ENCODE results near the gene FBXL5.

The FBXL5 gene

GRCh38 chr4:15605537-15605936 is 49.6 kb downstream of the FBXL5 start:
- no peaks in the 10 kb centered on the region for H3K27me3 Mint-ChIP-seq
- no peak overlapping the region for H3K4me3 Mint-ChIP-seq
- no peaks in the 10 kb centered on the region for H3K4me1 Mint-ChIP-seq
- DNase-seq (ENCODE audit: low spot score in 2 of 2) (no peak), ATAC-seq (replicated peaks; ENCODE audit: extremely low read depth, poor library complexity, severe bottlenecking) (no peak)
- H3K36me3 Mint-ChIP-seq (ENCODE audit: insufficient read depth), result peaks cover 22% of the 10 kb centered on the region
- no peak overlapping the region for H3K27ac Mint-ChIP-seq (ENCODE audit: low read depth)
- no peaks in the 10 kb centered on the region for H3K9me3 Mint-ChIP-seq

DNA sequence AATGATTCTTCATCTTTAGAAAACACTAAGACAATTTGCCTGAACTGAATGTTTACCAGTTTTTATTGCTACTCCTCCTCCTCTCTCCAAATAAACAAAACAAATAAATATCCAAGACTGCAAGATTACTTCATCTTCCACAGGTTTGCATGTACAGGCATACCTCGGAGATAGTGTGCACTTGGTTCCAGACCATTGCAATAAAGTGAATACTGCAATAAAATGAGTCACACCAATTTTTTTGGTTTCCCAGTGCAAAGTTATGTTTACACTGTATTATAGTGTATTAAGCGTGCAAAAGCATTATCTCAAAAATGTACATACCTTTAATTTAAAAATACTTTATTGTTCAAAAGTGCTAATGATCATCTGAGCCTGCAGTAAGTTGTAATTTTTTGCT is 53.3 kb downstream of the FBXL5 start:
- Mint-ChIP-seq H3K9me3 (no peaks in the 10 kb centered on the region), H3K4me3 (no peak overlapping the region), H3K4me1 (no peaks in the 10 kb centered on the region), H3K27me3 (no peaks in the 10 kb centered on the region), H3K27ac (ENCODE audit: low read depth) (no peak overlapping the region), H3K36me3 (ENCODE audit: insufficient read depth) (peaks cover 18% of the 10 kb centered on the region)
- DNase-seq (ENCODE audit: low spot score in 2 of 2), result no peak
- no peak for ATAC-seq (replicated peaks; ENCODE audit: extremely low read depth, poor library complexity, severe bottlenecking)

GRCh38 chr4:15600176-15600575 is 55.0 kb downstream of the FBXL5 start:
- H3K27me3 Mint-ChIP-seq, result no peaks in the 10 kb centered on the region
- ATAC-seq (replicated peaks; ENCODE audit: extremely low read depth, poor library complexity, severe bottlenecking) (no peak), DNase-seq (ENCODE audit: low spot score in 2 of 2) (no peak)
- H3K4me1 Mint-ChIP-seq, result no peaks in the 10 kb centered on the region
- H3K4me3 Mint-ChIP-seq, result no peak overlapping the region
- no peaks in the 10 kb centered on the region for H3K9me3 Mint-ChIP-seq
- peaks cover 12% of the 10 kb centered on the region for H3K36me3 Mint-ChIP-seq (ENCODE audit: insufficient read depth)
- H3K27ac Mint-ChIP-seq (ENCODE audit: low read depth), result no peak overlapping the region

DNA sequence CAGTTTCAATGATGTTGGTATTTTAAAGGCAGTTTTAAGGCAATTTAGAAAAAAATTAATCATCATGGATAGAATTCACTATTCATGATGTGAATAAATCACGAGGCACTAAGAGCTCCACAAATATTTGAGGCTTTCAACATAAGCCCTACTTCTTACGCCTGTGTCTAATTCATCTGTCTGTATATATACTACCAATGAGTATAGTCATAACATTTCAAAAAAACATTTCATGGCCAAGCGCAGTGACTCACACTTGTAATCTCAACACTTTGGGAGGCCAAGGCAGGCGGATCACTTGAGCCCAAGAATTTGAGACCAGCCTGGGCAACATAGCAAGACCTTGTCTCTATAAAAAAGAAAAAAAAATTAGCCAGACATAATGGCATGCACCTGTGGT is 56.5 kb downstream of the FBXL5 start:
- DNase-seq (ENCODE audit: low spot score in 2 of 2) (no peak), ATAC-seq (replicated peaks; ENCODE audit: extremely low read depth, poor library complexity, severe bottlenecking) (no peak)
- H3K27me3 Mint-ChIP-seq, result no peaks in the 10 kb centered on the region
- peaks cover 8% of the 10 kb centered on the region for H3K36me3 Mint-ChIP-seq (ENCODE audit: insufficient read depth)
- H3K9me3 Mint-ChIP-seq, result no peaks in the 10 kb centered on the region
- no peak overlapping the region for H3K4me3 Mint-ChIP-seq
- H3K27ac Mint-ChIP-seq (ENCODE audit: low read depth), result no peak overlapping the region
- no peaks in the 10 kb centered on the region for H3K4me1 Mint-ChIP-seq

GRCh38 chr4:15592799-15593198 is 62.4 kb downstream of the FBXL5 start:
- H3K9me3 Mint-ChIP-seq, result no peaks in the 10 kb centered on the region

GRCh38 chr4:15587649-15588048 is 67.5 kb downstream of the FBXL5 start:
- DNase-seq (ENCODE audit: low spot score in 2 of 2) (no peak), ATAC-seq (replicated peaks; ENCODE audit: extremely low read depth, poor library complexity, severe bottlenecking) (no peak)
- Mint-ChIP-seq H3K27ac (ENCODE audit: low read depth) (no peak overlapping the region), H3K9me3 (no peaks in the 10 kb centered on the region), H3K36me3 (ENCODE audit: insufficient read depth) (peaks cover 2% of the 10 kb centered on the region), H3K4me1 (peaks cover 5% of the 10 kb centered on the region), H3K27me3 (no peaks in the 10 kb centered on the region), H3K4me3 (no peak overlapping the region)

More at GRCh38 chr4:15592799-15593198, 62.4 kb downstream of the FBXL5 start:
- no peak for DNase-seq (ENCODE audit: low spot score in 2 of 2)
- Mint-ChIP-seq H3K4me1 (no peaks in the 10 kb centered on the region), H3K4me3 (no peak overlapping the region), H3K36me3 (ENCODE audit: insufficient read depth) (peaks cover 2% of the 10 kb centered on the region), H3K27me3 (no peaks in the 10 kb centered on the region), H3K27ac (ENCODE audit: low read depth) (no peak overlapping the region)
- ATAC-seq (replicated peaks; ENCODE audit: extremely low read depth, poor library complexity, severe bottlenecking), result no peak

DNA sequence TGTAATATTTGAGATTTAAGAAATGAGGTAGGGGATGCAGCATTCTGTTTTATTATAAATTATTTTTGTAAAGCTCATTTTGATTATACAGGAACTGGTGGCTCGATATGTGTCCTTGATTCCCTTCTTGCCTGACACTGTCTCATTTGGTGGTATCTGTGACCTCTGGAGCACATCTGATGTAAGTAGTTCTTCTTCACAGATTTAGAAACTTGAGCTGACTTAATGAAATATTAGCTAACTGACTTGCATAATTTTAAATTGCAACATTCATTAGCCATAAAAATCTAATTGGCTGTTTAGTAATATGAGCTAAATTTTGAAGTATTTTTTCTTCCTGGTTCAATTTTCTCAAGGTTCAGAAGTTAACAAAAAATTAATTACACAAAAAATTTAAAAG is 69.1 kb downstream of the FBXL5 start:
- Mint-ChIP-seq H3K27ac (ENCODE audit: low read depth) (no peak overlapping the region), H3K36me3 (ENCODE audit: insufficient read depth) (peaks cover 4% of the 10 kb centered on the region), H3K4me3 (no peak overlapping the region), H3K27me3 (no peaks in the 10 kb centered on the region), H3K9me3 (no peaks in the 10 kb centered on the region), H3K4me1 (peaks cover 5% of the 10 kb centered on the region)
- DNase-seq (ENCODE audit: low spot score in 2 of 2), result no peak
- ATAC-seq (replicated peaks; ENCODE audit: extremely low read depth, poor library complexity, severe bottlenecking), result no peak

GRCh38 chr4:15585331-15585730 is 69.8 kb downstream of the FBXL5 start:
- peaks cover 5% of the 10 kb centered on the region for H3K4me1 Mint-ChIP-seq
- H3K27me3 Mint-ChIP-seq, result no peaks in the 10 kb centered on the region
- H3K4me3 Mint-ChIP-seq, result no peak overlapping the region
- DNase-seq (ENCODE audit: low spot score in 2 of 2) (no peak), ATAC-seq (replicated peaks; ENCODE audit: extremely low read depth, poor library complexity, severe bottlenecking) (no peak)
- H3K36me3 Mint-ChIP-seq (ENCODE audit: insufficient read depth), result peaks cover 4% of the 10 kb centered on the region
- H3K27ac Mint-ChIP-seq (ENCODE audit: low read depth), result no peak overlapping the region
- no peaks in the 10 kb centered on the region for H3K9me3 Mint-ChIP-seq

GRCh38 chr4:15584785-15585184 is 70.4 kb downstream of the FBXL5 start:
- no peaks in the 10 kb centered on the region for H3K27me3 Mint-ChIP-seq
- H3K36me3 Mint-ChIP-seq (ENCODE audit: insufficient read depth), result peaks cover 4% of the 10 kb centered on the region
- ATAC-seq (replicated peaks; ENCODE audit: extremely low read depth, poor library complexity, severe bottlenecking) (no peak), DNase-seq (ENCODE audit: low spot score in 2 of 2) (no peak)
- H3K4me3 Mint-ChIP-seq, result no peak overlapping the region
- H3K9me3 Mint-ChIP-seq, result no peaks in the 10 kb centered on the region
- H3K27ac Mint-ChIP-seq (ENCODE audit: low read depth), result no peak overlapping the region
- peaks cover 5% of the 10 kb centered on the region for H3K4me1 Mint-ChIP-seq

DNA sequence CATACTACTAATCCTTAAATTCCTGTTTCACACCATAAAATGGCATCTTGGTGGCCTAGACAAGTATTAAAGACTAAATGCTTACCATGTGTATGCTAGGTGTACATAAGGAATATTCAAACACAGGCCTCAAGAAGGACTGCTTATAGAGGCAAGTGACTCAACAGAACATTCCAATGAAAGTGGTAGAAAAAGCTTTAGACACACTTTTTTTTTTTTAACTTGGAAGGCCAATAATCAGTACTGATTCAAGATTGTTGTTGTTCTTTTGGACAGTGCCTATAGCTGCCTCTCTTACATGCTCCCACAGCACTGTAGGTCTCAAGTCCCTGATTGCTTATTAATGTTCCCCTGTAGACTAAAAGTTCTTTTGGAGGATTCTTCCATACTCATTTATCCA is 77.6 kb downstream of the FBXL5 start:
- no peak for ATAC-seq (replicated peaks; ENCODE audit: extremely low read depth, poor library complexity, severe bottlenecking)

GRCh38 chr4:15575966-15576365 is 79.2 kb downstream of the FBXL5 start:
- DNase-seq (ENCODE audit: low spot score in 2 of 2), result no peak
- no peaks in the 10 kb centered on the region for H3K4me1 Mint-ChIP-seq
- H3K27ac Mint-ChIP-seq (ENCODE audit: low read depth), result no peak overlapping the region
- no peaks in the 10 kb centered on the region for H3K27me3 Mint-ChIP-seq
- H3K4me3 Mint-ChIP-seq, result no peak overlapping the region
- ATAC-seq (replicated peaks; ENCODE audit: extremely low read depth, poor library complexity, severe bottlenecking), result no peak
- no peaks in the 10 kb centered on the region for H3K9me3 Mint-ChIP-seq
- peaks cover 2% of the 10 kb centered on the region for H3K36me3 Mint-ChIP-seq (ENCODE audit: insufficient read depth)

More for the DNA sequence above, 77.6 kb downstream of the FBXL5 start:
- no peak for DNase-seq (ENCODE audit: low spot score in 2 of 2)
- no peaks in the 10 kb centered on the region for H3K27me3 Mint-ChIP-seq
- no peak overlapping the region for H3K4me3 Mint-ChIP-seq
- H3K27ac Mint-ChIP-seq (ENCODE audit: low read depth), result no peak overlapping the region
- no peaks in the 10 kb centered on the region for H3K9me3 Mint-ChIP-seq
- no peaks in the 10 kb centered on the region for H3K4me1 Mint-ChIP-seq
- H3K36me3 Mint-ChIP-seq (ENCODE audit: insufficient read depth), result peaks cover 4% of the 10 kb centered on the region

DNA sequence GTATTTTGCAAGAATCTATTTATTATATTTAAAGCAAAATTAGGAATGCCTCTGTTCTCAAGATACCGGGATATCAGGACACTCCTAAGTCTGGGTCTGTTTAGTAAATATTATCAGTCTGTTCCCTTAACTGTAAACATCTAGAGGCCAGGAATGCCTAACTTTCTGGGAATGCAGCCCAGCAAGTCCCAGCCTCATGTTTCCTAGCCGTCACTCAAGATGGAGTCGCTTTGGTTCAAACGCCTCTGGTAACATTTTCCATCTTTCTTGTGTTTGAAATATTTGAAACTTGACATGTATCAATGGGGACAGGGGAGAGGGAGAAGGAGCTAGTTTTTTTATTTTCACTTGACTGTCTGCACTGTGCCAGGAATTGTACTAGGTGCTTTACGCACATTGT is 85.4 kb downstream of the FBXL5 start:
- H3K4me3 Mint-ChIP-seq, result no peak overlapping the region
- H3K36me3 Mint-ChIP-seq (ENCODE audit: insufficient read depth), result peaks cover 10% of the 10 kb centered on the region
- no peak overlapping the region for H3K27ac Mint-ChIP-seq (ENCODE audit: low read depth)
- no peaks in the 10 kb centered on the region for H3K9me3 Mint-ChIP-seq
- ATAC-seq (replicated peaks; ENCODE audit: extremely low read depth, poor library complexity, severe bottlenecking) (no peak), DNase-seq (ENCODE audit: low spot score in 2 of 2) (no peak)
- H3K27me3 Mint-ChIP-seq, result no peaks in the 10 kb centered on the region
- H3K4me1 Mint-ChIP-seq, result no peaks in the 10 kb centered on the region

DNA sequence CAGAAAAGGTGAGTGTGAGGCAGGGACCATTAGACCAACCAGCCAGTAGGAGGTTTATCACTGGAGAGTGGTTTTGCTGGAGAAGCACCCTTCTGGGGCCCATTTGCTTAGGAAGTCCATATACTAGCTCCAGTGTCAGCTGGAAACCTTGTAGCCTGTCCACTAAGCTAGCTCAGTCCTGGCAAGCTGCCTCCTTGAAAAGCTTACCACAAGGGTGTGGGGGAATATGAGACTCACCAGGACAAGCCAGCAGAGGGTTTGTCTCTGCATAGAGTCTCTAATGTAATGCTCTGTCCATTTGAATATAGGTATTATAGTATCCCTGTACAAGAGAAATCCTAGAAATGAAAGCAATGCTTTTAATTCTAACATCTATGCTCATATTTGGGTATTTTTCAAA is 86.3 kb downstream of the FBXL5 start:
- ATAC-seq (replicated peaks; ENCODE audit: extremely low read depth, poor library complexity, severe bottlenecking), result no peak
- no peaks in the 10 kb centered on the region for H3K27me3 Mint-ChIP-seq
- no peak for DNase-seq (ENCODE audit: low spot score in 2 of 2)
- no peaks in the 10 kb centered on the region for H3K4me1 Mint-ChIP-seq
- H3K4me3 Mint-ChIP-seq, result no peak overlapping the region
- no peak overlapping the region for H3K27ac Mint-ChIP-seq (ENCODE audit: low read depth)
- peaks cover 11% of the 10 kb centered on the region for H3K36me3 Mint-ChIP-seq (ENCODE audit: insufficient read depth)
- H3K9me3 Mint-ChIP-seq, result no peaks in the 10 kb centered on the region

DNA sequence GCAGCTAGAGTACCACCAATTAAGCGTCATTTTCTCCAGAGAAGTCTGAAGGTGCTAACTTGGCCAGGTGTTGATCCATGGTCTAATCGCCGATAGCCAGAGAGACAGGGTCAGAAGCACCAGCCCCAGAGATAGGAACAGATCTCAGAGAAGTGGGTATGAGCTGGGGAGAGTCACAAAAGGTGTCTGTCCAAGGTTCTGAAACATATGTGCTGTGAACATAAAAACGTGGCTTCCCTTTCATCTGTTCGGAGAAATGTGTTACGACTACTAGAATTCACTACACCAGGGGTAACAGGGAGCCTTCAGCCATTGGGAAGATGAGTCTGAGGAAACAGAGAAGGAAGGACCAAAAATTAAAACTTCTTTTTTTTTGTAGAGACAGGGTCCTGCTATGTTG is 91.3 kb downstream of the FBXL5 start:
- Mint-ChIP-seq H3K27me3 (no peaks in the 10 kb centered on the region), H3K36me3 (ENCODE audit: insufficient read depth) (peaks cover 9% of the 10 kb centered on the region), H3K4me1 (no peaks in the 10 kb centered on the region), H3K4me3 (no peak overlapping the region), H3K9me3 (no peaks in the 10 kb centered on the region), H3K27ac (ENCODE audit: low read depth) (no peak overlapping the region)
- ATAC-seq (replicated peaks; ENCODE audit: extremely low read depth, poor library complexity, severe bottlenecking), result no peak
- no peak for DNase-seq (ENCODE audit: low spot score in 2 of 2)
